DND-41 (cell line): Measurements from ENCODE around the gene XRCC4.

Experiments
- ATAC-seq: fragments of 200-7000 bp; cut with Tn5 transposase; 3 replicates; pipeline ENCODE4 v1.9.1; 2021; ENCODE audit warnings: low read depth; ENCODE audit not compliant: insufficient read depth
- DNase-seq: peaks from one replicate; pipeline ENCODE4 v3.0.0-alpha.2; 2020
- H2AFZ ChIP-seq: 2 replicates; pipeline ENCODE4 v1.6.0; 2012; ENCODE audit warnings: low read depth, low read length
- H3K27ac ChIP-seq: 2 replicates; pipeline ENCODE4 v1.5.1; 2012; ENCODE audit warnings: low read length, inconsistent platforms
- H3K27me3 ChIP-seq: fragments of 200-600 bp; sonication (generic); 2 replicates; pipeline ENCODE4 v1.6.0; 2012; ENCODE audit warnings: low read length, mild to moderate bottlenecking, inconsistent platforms; ENCODE audit not compliant: insufficient read depth, poor library complexity
- H3K36me3 ChIP-seq: 2 replicates; pipeline ENCODE4 v1.5.1; 2012; ENCODE audit warnings: low read length, inconsistent platforms; ENCODE audit not compliant: insufficient read depth
- H3K4me1 ChIP-seq: 2 replicates; pipeline ENCODE4 v1.5.1; 2012; ENCODE audit warnings: mild to moderate bottlenecking, low read length; ENCODE audit not compliant: insufficient read depth
- H3K4me2 ChIP-seq: 2 replicates; pipeline ENCODE4 v1.6.0; 2012; ENCODE audit warnings: mild to moderate bottlenecking, moderate library complexity, low read length, inconsistent platforms; ENCODE audit not compliant: insufficient read depth
- H3K4me3 ChIP-seq, 2 experiments: fragments of 200-600 bp in 1 of 2; shearing (Covaris generic) in 1 of 2; 2 replicates each; pipeline ENCODE4 v1.5.1; 2012 to 2016; ENCODE audit warnings: inconsistent platforms in 2 of 2, low read length in 2 of 2, mild to moderate bottlenecking in 2 of 2, low read depth in 1 of 2, moderate library complexity in 1 of 2
- H3K79me2 ChIP-seq: 2 replicates; pipeline ENCODE4 v1.6.0; 2012; ENCODE audit warnings: low read length, inconsistent platforms; ENCODE audit not compliant: insufficient read depth
- H3K9ac ChIP-seq: 2 replicates; pipeline ENCODE4 v1.6.0; 2012; ENCODE audit warnings: low read depth, mild to moderate bottlenecking, inconsistent platforms, low read length, moderate library complexity
- H3K9me3 ChIP-seq: 2 replicates; pipeline ENCODE4 v1.5.1; 2012; ENCODE audit warnings: low read length, moderate library complexity, mild to moderate bottlenecking, inconsistent platforms; ENCODE audit not compliant: insufficient read depth, severe bottlenecking
- H4K20me1 ChIP-seq: 2 replicates; pipeline ENCODE4 v1.6.0; 2012; ENCODE audit warnings: low read length; ENCODE audit not compliant: insufficient read depth
- CTCF ChIP-seq: IDR thresholded peaks from 2 replicates; pipeline ENCODE4 v1.5.1; 2012; ENCODE audit warnings: borderline replicate concordance, low read length, moderate library complexity, mild to moderate bottlenecking; ENCODE audit not compliant: poor library complexity, severe bottlenecking; ENCODE audit errors: extremely low read depth
- EZH2 ChIP-seq: IDR thresholded peaks from 3 replicates; pipeline ENCODE4 v1.6.1; 2012; ENCODE audit warnings: borderline replicate concordance, low read depth, mild to moderate bottlenecking, moderate library complexity, low read length, inconsistent platforms; ENCODE audit not compliant: severe bottlenecking

Gene XRCC4

GRCh38 chr5:83109380-83109779 is 32.0 kb downstream of the XRCC4 start:
- H3K79me2 ChIP-seq = no peaks in the 10 kb centered on the region
- no peak for ATAC-seq

GRCh38 chr5:83115816-83116215 is 38.5 kb downstream of the XRCC4 start:
- Histone ChIP-seq H3K79me2 (no peaks in the 10 kb centered on the region), H3K4me1 (no peaks in the 10 kb centered on the region), H3K27ac (no peak overlapping the region), H4K20me1 (no peaks in the 10 kb centered on the region), H3K9me3 (peaks cover 26% of the 10 kb centered on the region), H3K27me3 (no peaks in the 10 kb centered on the region), H3K9ac (no peak overlapping the region), H2AFZ (no peak overlapping the region), H3K4me3 (no peak overlapping the region), H3K4me2 (no peak overlapping the region), H3K36me3 (peaks cover 61% of the 10 kb centered on the region)
- DNase-seq = no peak
- TF ChIP-seq EZH2 (no peak), CTCF (no peak)
- no peak for ATAC-seq

More at GRCh38 chr5:83109380-83109779, 32.0 kb downstream of the XRCC4 start:
- Histone ChIP-seq H3K4me2 (no peak overlapping the region), H2AFZ (no peak overlapping the region), H3K36me3 (peaks cover 30% of the 10 kb centered on the region), H3K9me3 (peaks cover 20% of the 10 kb centered on the region), H3K4me3 (no peak overlapping the region), H3K27ac (no peak overlapping the region), H3K9ac (no peak overlapping the region), H4K20me1 (no peaks in the 10 kb centered on the region), H3K27me3 (no peaks in the 10 kb centered on the region), H3K4me1 (no peaks in the 10 kb centered on the region)
- TF ChIP-seq EZH2 (no peak), CTCF (no peak)
- no peak for DNase-seq

- peaks cover 13% of the 10 kb centered on the region for H3K9me3 ChIP-seq
- H2AFZ ChIP-seq = no peak overlapping the region
- no peak overlapping the region for H3K4me2 ChIP-seq
- H3K4me3 ChIP-seq = no peak overlapping the region
- DNase-seq (no peak), ATAC-seq (no peak)
- no peak for TF ChIP-seq CTCF
- peaks cover 40% of the 10 kb centered on the region for H3K36me3 ChIP-seq
- no peaks in the 10 kb centered on the region for H3K27me3 ChIP-seq
- H3K4me1 ChIP-seq = no peaks in the 10 kb centered on the region
- H3K79me2 ChIP-seq = no peaks in the 10 kb centered on the region
- no peaks in the 10 kb centered on the region for H4K20me1 ChIP-seq
- no peak overlapping the region for H3K9ac ChIP-seq
- H3K27ac ChIP-seq = no peak overlapping the region
Observed at GRCh38 chr5:83118471-83118870, 41.1 kb downstream of the XRCC4 start.

- no peaks in the 10 kb centered on the region for H3K4me1 ChIP-seq
- no peak overlapping the region for H2AFZ ChIP-seq
- DNase-seq (no peak), ATAC-seq (no peak)
- no peak overlapping the region for H3K4me2 ChIP-seq
- no peaks in the 10 kb centered on the region for H4K20me1 ChIP-seq
- TF ChIP-seq EZH2 (no peak), CTCF (no peak)
- no peak overlapping the region for H3K27ac ChIP-seq
- H3K4me3 ChIP-seq = no peak overlapping the region
- H3K9ac ChIP-seq = no peak overlapping the region
- H3K27me3 ChIP-seq = no peaks in the 10 kb centered on the region
- peaks cover 9% of the 10 kb centered on the region for H3K9me3 ChIP-seq
- H3K36me3 ChIP-seq = peaks cover 37% of the 10 kb centered on the region
- H3K79me2 ChIP-seq = no peaks in the 10 kb centered on the region
Observed at GRCh38 chr5:83118976-83119375, 41.6 kb downstream of the XRCC4 start.
